Measurements from ENCODE around the gene METTL9. TPM values are rescaled to one million over a fixed set of nuclear protein-coding genes. Genes with fewer than 3 reads are reported as not detected.

The METTL9 gene
- total and polyA plus RNA-seq, 2 of the 13 experiments (the other 11 are each of a cell fraction or from before 2014, with no cell fraction given): 123 to 204 TPM

DNA sequence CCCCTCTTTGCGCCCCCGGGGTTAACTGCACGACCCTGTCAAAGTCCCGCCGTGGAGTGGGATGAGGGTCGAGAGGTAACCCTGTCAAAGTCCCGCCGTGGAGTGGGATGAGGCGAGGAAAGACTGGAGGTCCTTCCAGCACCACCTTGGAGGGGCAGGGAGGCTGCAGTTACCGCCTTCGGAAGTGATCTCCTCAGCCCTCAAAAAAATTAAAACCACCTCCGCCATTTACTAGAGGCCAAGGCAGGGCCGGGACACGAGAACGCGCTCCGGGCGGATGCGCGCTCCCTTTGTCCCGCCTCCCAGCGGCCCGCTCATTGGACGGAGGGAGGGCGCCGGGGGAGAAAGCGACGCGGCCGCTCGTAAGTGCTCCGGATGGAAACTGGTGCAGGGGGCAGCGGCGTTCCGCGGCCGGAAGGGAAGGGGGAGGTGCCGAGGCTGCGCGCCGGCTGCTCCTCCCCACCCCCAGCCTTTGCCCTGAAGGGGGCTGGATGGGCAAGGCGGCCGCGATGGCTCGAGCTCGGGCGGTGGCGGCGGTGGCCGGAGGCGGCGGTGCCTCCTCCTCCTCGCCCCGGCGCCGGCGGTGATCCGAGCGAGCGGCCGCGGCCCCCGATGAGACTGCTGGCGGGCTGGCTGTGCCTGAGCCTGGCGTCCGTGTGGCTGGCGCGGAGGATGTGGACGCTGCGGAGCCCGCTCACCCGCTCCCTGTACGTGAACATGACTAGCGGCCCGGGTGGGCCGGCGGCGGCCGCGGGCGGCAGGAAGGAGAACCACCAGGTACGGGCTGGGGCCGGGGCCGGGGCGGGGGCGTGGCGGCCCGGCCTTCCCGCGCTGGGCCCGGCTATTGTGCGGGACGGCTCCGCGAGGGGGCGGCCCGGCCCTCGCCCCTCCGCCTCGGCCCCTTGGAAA, at the start of gene METTL9 (continued):
- TF ChIP-seq, protein P1, sequence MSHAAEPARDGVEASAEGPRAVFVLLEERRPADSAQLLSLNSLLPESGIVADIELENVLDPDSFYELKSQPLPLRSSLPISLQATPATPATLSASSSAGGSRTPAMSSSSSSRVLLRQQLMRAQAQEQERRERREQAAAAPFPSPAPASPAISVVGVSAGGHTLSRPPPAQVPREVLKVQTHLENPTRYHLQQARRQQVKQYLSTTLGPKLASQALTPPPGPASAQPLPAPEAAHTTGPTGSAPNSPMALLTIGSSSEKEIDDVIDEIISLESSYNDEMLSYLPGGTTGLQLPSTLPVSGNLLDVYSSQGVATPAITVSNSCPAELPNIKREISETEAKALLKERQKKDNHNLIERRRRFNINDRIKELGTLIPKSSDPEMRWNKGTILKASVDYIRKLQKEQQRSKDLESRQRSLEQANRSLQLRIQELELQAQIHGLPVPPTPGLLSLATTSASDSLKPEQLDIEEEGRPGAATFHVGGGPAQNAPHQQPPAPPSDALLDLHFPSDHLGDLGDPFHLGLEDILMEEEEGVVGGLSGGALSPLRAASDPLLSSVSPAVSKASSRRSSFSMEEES (CRISPR knock-in tag; IDR thresholded peaks at IDR 0.05): peak; percentile 85
- TF ChIP-seq ZNF10 (CRISPR knock-in tag; IDR thresholded peaks at IDR 0.05; ENCODE audit: borderline replicate concordance, low read depth) (no peak), KLF6 (CRISPR knock-in tag; IDR thresholded peaks at IDR 0.05) (peak; percentile 97), NRL (CRISPR knock-in tag; IDR thresholded peaks at IDR 0.05; ENCODE audit: borderline replicate concordance) (peak; percentile 93), RFXANK (CRISPR knock-in tag; IDR thresholded peaks at IDR 0.05) (peak; percentile 94; the same call in 1 of the 2 replicates), ZNF776 (CRISPR knock-in tag; IDR thresholded peaks at IDR 0.05) (no peak), ZNF7 (CRISPR knock-in tag; IDR thresholded peaks at IDR 0.05) (no peak), YY1 (IDR thresholded peaks at IDR 0.05; ENCODE audit: insufficient read depth, insufficient replicate concordance, low read depth, low read length) (peak; percentile 91), ZNF616 (CRISPR knock-in tag; IDR thresholded peaks at IDR 0.05; ENCODE audit: low read depth) (peak; percentile 79; the same call in 1 of the 2 replicates), RFX1 (IDR thresholded peaks at IDR 0.05) (no peak), AKAP8 (CRISPR knock-in tag; IDR thresholded peaks at IDR 0.05) (peak; percentile 97), ZMAT3 (CRISPR knock-in tag; conservative IDR thresholded peaks at IDR 0.05) (peak; percentile 97), TAF15 (IDR thresholded peaks at IDR 0.05; ENCODE audit: low read depth, low read length, poor library complexity, severe bottlenecking) (peak; percentile 100), ZNF563 (CRISPR knock-in tag; IDR thresholded peaks at IDR 0.05) (peak; percentile 97; the same call in 1 of the 2 replicates)
- TF ChIP-seq, protein P2, sequence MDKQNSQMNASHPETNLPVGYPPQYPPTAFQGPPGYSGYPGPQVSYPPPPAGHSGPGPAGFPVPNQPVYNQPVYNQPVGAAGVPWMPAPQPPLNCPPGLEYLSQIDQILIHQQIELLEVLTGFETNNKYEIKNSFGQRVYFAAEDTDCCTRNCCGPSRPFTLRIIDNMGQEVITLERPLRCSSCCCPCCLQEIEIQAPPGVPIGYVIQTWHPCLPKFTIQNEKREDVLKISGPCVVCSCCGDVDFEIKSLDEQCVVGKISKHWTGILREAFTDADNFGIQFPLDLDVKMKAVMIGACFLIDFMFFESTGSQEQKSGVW (CRISPR knock-in tag; IDR thresholded peaks at IDR 0.05; ENCODE audit: borderline replicate concordance): no peak
- TF ChIP-seq, protein P3, sequence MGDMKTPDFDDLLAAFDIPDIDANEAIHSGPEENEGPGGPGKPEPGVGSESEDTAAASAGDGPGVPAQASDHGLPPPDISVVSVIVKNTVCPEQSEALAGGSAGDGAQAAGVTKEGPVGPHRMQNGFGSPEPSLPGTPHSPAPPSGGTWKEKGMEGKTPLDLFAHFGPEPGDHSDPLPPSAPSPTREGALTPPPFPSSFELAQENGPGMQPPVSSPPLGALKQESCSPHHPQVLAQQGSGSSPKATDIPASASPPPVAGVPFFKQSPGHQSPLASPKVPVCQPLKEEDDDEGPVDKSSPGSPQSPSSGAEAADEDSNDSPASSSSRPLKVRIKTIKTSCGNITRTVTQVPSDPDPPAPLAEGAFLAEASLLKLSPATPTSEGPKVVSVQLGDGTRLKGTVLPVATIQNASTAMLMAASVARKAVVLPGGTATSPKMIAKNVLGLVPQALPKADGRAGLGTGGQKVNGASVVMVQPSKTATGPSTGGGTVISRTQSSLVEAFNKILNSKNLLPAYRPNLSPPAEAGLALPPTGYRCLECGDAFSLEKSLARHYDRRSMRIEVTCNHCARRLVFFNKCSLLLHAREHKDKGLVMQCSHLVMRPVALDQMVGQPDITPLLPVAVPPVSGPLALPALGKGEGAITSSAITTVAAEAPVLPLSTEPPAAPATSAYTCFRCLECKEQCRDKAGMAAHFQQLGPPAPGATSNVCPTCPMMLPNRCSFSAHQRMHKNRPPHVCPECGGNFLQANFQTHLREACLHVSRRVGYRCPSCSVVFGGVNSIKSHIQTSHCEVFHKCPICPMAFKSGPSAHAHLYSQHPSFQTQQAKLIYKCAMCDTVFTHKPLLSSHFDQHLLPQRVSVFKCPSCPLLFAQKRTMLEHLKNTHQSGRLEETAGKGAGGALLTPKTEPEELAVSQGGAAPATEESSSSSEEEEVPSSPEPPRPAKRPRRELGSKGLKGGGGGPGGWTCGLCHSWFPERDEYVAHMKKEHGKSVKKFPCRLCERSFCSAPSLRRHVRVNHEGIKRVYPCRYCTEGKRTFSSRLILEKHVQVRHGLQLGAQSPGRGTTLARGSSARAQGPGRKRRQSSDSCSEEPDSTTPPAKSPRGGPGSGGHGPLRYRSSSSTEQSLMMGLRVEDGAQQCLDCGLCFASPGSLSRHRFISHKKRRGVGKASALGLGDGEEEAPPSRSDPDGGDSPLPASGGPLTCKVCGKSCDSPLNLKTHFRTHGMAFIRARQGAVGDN (CRISPR knock-in tag; IDR thresholded peaks at IDR 0.05): peak; percentile 96
- TF ChIP-seq, protein P4, sequence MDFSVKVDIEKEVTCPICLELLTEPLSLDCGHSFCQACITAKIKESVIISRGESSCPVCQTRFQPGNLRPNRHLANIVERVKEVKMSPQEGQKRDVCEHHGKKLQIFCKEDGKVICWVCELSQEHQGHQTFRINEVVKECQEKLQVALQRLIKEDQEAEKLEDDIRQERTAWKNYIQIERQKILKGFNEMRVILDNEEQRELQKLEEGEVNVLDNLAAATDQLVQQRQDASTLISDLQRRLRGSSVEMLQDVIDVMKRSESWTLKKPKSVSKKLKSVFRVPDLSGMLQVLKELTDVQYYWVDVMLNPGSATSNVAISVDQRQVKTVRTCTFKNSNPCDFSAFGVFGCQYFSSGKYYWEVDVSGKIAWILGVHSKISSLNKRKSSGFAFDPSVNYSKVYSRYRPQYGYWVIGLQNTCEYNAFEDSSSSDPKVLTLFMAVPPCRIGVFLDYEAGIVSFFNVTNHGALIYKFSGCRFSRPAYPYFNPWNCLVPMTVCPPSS (IDR thresholded peaks at IDR 0.05): no peak
- TF ChIP-seq, protein P5, sequence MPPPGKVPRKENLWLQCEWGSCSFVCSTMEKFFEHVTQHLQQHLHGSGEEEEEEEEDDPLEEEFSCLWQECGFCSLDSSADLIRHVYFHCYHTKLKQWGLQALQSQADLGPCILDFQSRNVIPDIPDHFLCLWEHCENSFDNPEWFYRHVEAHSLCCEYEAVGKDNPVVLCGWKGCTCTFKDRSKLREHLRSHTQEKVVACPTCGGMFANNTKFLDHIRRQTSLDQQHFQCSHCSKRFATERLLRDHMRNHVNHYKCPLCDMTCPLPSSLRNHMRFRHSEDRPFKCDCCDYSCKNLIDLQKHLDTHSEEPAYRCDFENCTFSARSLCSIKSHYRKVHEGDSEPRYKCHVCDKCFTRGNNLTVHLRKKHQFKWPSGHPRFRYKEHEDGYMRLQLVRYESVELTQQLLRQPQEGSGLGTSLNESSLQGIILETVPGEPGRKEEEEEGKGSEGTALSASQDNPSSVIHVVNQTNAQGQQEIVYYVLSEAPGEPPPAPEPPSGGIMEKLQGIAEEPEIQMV (CRISPR knock-in tag; IDR thresholded peaks at IDR 0.05; ENCODE audit: low read depth): peak; percentile 96

All from HepG2 (cell line).